ENCODE measurements around the gene CACNA2D2.

GRCh38 chr3:50425911-50426310 lies 77.5 kb downstream of the CACNA2D2 start:
- no peak for TF ChIP-seq CTCF (IDR thresholded peaks at IDR 0.05; ENCODE audit: borderline replicate concordance, extremely low read depth, low read length, poor library complexity, severe bottlenecking)
- TF ChIP-seq EZH2 (IDR thresholded peaks at IDR 0.05; ENCODE audit: borderline replicate concordance, low read depth, low read length, severe bottlenecking), result no peak

Data from DND-41 (cell line).